ENCODE measurements around the gene DIS3L2. TPM values are rescaled to one million over a fixed set of nuclear protein-coding genes. Genes with fewer than 3 reads are reported as not detected.
"Not testable (repeated sequence)": the region's sequence is repeated elsewhere in the genome, so short reads cannot be mapped to it uniquely, and the experiment has no call there.

DIS3L2 gene
- total RNA-seq, 4 donors from 2014 or later, result 16.1 to 26.7 (median 22.0) TPM

DNA sequence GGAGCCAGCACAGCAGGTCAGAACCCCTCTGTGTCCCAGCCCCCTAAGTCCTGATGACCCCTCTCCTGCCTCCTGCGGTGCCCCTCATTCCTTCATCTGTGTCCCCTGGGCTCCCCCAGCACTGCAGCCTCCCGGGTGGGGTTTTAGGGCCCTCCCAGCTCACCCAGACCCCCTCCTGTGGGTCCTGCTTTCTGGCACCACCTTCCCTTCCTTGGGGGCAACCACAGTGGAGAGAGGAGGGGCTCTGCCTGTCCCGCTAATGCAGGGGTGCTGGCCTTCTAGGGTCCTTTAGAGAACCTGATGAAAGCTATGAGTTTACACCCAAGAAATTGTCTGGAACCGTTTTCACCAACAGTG, 374.3 kb downstream of the DIS3L2 start:
- no peak for TF ChIP-seq POLR2A (IDR thresholded peaks at IDR 0.05; ENCODE audit: low read depth)
- TF ChIP-seq, protein P1, sequence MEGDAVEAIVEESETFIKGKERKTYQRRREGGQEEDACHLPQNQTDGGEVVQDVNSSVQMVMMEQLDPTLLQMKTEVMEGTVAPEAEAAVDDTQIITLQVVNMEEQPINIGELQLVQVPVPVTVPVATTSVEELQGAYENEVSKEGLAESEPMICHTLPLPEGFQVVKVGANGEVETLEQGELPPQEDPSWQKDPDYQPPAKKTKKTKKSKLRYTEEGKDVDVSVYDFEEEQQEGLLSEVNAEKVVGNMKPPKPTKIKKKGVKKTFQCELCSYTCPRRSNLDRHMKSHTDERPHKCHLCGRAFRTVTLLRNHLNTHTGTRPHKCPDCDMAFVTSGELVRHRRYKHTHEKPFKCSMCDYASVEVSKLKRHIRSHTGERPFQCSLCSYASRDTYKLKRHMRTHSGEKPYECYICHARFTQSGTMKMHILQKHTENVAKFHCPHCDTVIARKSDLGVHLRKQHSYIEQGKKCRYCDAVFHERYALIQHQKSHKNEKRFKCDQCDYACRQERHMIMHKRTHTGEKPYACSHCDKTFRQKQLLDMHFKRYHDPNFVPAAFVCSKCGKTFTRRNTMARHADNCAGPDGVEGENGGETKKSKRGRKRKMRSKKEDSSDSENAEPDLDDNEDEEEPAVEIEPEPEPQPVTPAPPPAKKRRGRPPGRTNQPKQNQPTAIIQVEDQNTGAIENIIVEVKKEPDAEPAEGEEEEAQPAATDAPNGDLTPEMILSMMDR (IDR thresholded peaks at IDR 0.05), result no peak
- TF ChIP-seq POLR2AphosphoS5 (IDR thresholded peaks at IDR 0.05), result no peak
- TF ChIP-seq EP300 (IDR thresholded peaks at IDR 0.05), result no peak
- Histone ChIP-seq H3K36me3 (peaks cover 0 to 40% (median 27%) of the 10 kb centered on the region in 4 donors), H3K27me3 (no peaks in the 10 kb centered on the region), H3K9me3 (no peaks in the 10 kb centered on the region), H3K4me1 (no peaks in the 10 kb centered on the region), H3K4me3 (no peak overlapping the region), H3K27ac (replicated peaks in 1 of 4) (no peak overlapping the region)
- intact Hi-C loops (cut with DNase I), result no loop called here
- no peak for DNase-seq (ENCODE audit: extremely low spot score)
- 94% methylated on average over 4 of the region's 4 CpGs for WGBS

DNA sequence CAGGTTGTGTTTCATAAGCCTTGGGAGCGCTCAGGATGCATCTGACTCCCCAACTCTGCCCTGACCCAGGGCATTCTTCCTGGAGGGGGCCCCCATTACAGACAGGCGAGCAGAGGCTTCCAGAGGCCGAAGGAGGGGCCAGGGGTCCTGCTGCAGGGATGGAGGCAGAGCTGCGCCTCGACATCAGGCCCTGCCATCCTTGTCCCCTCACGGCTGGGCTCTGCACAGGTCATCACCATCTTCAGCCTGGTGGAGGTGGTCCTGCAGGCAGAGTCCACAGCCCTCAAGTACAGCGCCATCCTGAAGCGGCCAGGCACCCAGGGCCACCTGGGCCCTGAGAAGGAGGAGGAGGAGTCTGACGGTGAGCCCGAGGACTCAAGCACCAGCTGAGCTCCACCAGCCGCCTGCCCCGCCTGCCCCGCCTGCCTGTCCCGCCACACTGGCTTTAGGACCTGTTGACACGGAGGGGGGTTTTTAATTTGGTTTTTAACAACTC, 374.8 kb downstream of the DIS3L2 start:
- intact Hi-C loops (cut with DNase I), result no loop called here
- WGBS, result 94% methylated on average over 12 of the region's 15 CpGs
- DNase-seq (ENCODE audit: extremely low spot score), result no peak
- Histone ChIP-seq H3K4me3 (no peak overlapping the region), H3K9me3 (no peaks in the 10 kb centered on the region), H3K36me3 (peaks cover 0 to 40% (median 27%) of the 10 kb centered on the region in 4 donors), H3K27ac (replicated peaks in 1 of 4) (no peak overlapping the region), H3K4me1 (no peaks in the 10 kb centered on the region), H3K27me3 (no peaks in the 10 kb centered on the region)
- TF ChIP-seq, protein P1 (IDR thresholded peaks at IDR 0.05), result no peak
- TF ChIP-seq POLR2AphosphoS5 (IDR thresholded peaks at IDR 0.05) (no peak), POLR2A (IDR thresholded peaks at IDR 0.05; ENCODE audit: low read depth) (no peak), EP300 (IDR thresholded peaks at IDR 0.05) (no peak)

DNA sequence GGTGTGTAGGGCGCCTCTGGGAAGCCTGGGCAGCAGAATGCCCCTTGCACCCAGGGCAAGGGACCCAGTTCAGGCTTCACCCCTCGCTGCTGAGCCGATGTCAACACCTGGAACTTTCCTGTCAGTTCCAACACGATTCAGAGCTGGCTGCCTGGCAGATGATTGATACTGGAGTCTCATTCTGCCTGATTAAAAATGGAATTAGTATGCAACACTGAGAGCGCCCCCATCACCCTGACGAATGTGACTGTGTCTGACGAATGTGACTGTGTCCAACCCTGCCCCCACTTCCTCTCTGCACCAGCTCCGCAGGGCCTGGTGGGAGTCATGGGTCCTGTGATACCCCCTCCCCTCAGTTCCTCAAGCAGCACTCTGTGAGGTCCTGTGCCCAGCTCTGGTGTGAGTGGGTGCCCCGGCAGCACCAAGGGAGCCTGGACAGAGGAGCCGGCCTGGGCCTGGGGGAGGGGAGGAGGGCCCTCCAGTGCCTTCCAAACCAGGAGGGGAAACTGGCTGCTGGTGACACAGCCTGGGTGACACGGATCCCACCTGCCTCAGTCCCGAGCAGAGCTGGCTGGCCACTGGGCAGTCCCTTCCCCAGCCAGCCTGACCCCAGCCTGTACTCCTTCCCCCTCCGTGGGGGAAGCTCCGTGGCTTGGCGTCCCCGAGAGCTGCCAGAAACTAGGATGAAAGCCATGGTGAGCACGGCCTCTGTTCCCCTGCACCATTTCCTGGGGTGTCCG, 375.6 kb downstream of the DIS3L2 start:
- Histone ChIP-seq H3K9me3 (no peaks in the 10 kb centered on the region), H3K4me3 (no peak overlapping the region), H3K4me1 (no peaks in the 10 kb centered on the region), H3K27me3 (no peaks in the 10 kb centered on the region), H3K36me3 (peaks cover 0 to 40% (median 27%) of the 10 kb centered on the region in 4 donors), H3K27ac (replicated peaks in 1 of 4) (no peak overlapping the region)
- DNase-seq (ENCODE audit: extremely low spot score), result no peak
- TF ChIP-seq POLR2AphosphoS5 (IDR thresholded peaks at IDR 0.05), result no peak
- WGBS, result 78% methylated on average over 11 of the region's 18 CpGs
- intact Hi-C loops (cut with DNase I), result no loop called here

DNA sequence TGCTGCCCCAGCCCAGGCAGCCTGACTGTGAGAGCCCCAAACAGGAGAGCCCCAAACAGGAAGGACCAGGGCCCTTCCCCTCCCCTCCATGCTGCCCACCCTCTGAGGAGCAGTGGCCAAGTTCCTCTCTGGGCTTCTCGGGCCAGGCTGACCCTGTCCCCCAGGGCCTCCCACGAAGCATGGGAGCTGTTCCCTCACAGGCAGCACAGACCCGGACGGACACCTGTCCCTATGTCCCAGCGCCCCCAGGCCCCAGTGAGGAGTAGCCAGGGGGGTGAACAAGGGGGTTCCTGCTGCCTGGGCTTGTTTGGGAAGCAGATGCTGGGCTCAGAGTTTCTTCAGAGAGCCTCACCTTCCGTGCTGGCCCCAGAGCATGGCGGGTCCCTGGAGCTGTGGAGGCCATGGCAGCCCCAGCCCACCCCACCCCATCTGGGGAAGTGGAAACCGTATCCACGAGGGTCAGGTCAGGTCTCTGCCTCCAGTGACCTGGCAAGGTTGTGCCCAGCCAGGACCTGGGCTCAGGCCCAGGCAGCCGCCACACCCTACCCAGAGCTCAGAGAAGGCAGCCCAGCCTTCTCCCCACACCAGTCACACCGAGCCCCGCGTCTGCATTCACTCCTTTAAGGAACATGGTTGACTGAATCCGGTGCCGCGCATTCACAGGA, 376.7 kb downstream of the DIS3L2 start:
- DNase-seq (ENCODE audit: extremely low spot score); H3K27ac ChIP-seq (replicated peaks in 1 of 4); intact Hi-C loops (cut with DNase I); H3K4me3 ChIP-seq; H3K4me1 ChIP-seq; H3K9me3 ChIP-seq; H3K27me3 ChIP-seq: not testable (repeated sequence)
- H3K36me3 ChIP-seq, result peaks cover 0 to 40% (median 27%) of the 10 kb centered on the region in 4 donors
- 86% methylated on average over 6 of the region's 16 CpGs for WGBS

DNA sequence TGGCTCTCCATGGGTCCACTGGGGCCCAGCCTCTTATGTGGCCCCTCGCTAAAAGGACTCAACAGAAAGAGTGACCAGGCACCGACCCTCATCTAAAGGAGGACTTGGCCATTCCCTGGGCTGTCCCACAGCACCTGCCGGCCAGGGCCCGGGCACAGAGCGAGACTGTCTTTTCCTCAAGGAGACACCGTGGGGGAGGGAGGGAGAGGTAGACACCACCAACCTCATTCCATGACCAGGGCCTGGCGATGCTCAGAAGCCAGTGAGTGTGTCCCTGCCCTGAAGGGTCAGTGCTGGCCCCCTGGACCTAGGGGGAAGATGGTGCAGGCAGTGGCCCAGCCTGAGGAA, 377.2 kb downstream of the DIS3L2 start:
- H3K4me3 ChIP-seq, result no peak overlapping the region
- H3K9me3 ChIP-seq, result peaks cover 0 to 10% (median 7%) of the 10 kb centered on the region in 4 donors
- peaks cover 0 to 38% (median 24%) of the 10 kb centered on the region in 4 donors for H3K36me3 ChIP-seq
- intact Hi-C loops (cut with DNase I), result no loop called here
- no peaks in the 10 kb centered on the region for H3K27me3 ChIP-seq
- TF ChIP-seq POLR2A (IDR thresholded peaks at IDR 0.05; ENCODE audit: low read depth) (no peak), POLR2AphosphoS5 (IDR thresholded peaks at IDR 0.05) (no peak), EP300 (IDR thresholded peaks at IDR 0.05) (no peak)
- TF ChIP-seq, protein P1 (IDR thresholded peaks at IDR 0.05), result no peak
- WGBS, result 88% methylated on average over 7 of the region's 7 CpGs
- H3K4me1 ChIP-seq, result no peaks in the 10 kb centered on the region
- no peak overlapping the region for H3K27ac ChIP-seq (replicated peaks in 1 of 4)
- no peak for DNase-seq (ENCODE audit: extremely low spot score)

Data from esophagus muscularis mucosa (tissue), 4 donors.